ENCODE measurements around the gene MDH1.
"Not testable (repeated sequence)": the region's sequence is repeated elsewhere in the genome, so short reads cannot be mapped to it uniquely, and the experiment has no call there.

GRCh38 chr2:63608865-63609264 is 20.1 kb downstream of the MDH1 start:
- not testable (repeated sequence) for TF ChIP-seq CTCF (conservative IDR thresholded peaks at IDR 0.05); ZFX (IDR thresholded peaks at IDR 0.05)

Data from C4-2B (cell line).